ENCODE measurements around the gene LSAMP. TPM values are rescaled to one million over a fixed set of nuclear protein-coding genes. Genes with fewer than 3 reads are reported as not detected.

LSAMP gene
- total RNA-seq, 4 donors from 2014 or later = 1.2 to 3.0 (median 1.8) TPM

- intact Hi-C loops (cut with DNase I) = no loop called here
- DNase-seq (ENCODE audit: extremely low spot score) = no peak
- Histone ChIP-seq H3K9me3 (no peaks in the 10 kb centered on the region), H3K36me3 (no peaks in the 10 kb centered on the region), H3K4me1 (no peaks in the 10 kb centered on the region), H3K27ac (replicated peaks in 1 of 4) (no peak overlapping the region), H3K27me3 (no peaks in the 10 kb centered on the region), H3K4me3 (no peak overlapping the region)
- TF ChIP-seq CTCF (IDR thresholded peaks at IDR 0.05) (no peak), POLR2A (IDR thresholded peaks at IDR 0.05; ENCODE audit: low read depth) (no peak), POLR2AphosphoS5 (IDR thresholded peaks at IDR 0.05) (no peak), EP300 (IDR thresholded peaks at IDR 0.05) (no peak)
These were observed 321.1 kb downstream of the LSAMP start for GRCh38 chr3:116124166-116124565.

- Histone ChIP-seq H3K27me3 (no peaks in the 10 kb centered on the region), H3K36me3 (no peaks in the 10 kb centered on the region), H3K27ac (replicated peaks in 1 of 4) (no peak overlapping the region), H3K9me3 (no peaks in the 10 kb centered on the region), H3K4me3 (no peak overlapping the region), H3K4me1 (no peaks in the 10 kb centered on the region)
- DNase-seq (ENCODE audit: extremely low spot score) = no peak
- intact Hi-C loops (cut with DNase I) = no loop called here
- WGBS = 53% methylated on average over 3 of the region's 3 CpGs
- TF ChIP-seq CTCF (IDR thresholded peaks at IDR 0.05) (no peak), POLR2AphosphoS5 (IDR thresholded peaks at IDR 0.05) (no peak), EP300 (IDR thresholded peaks at IDR 0.05) (no peak), POLR2A (IDR thresholded peaks at IDR 0.05; ENCODE audit: low read depth) (no peak)
These were observed 326.7 kb downstream of the LSAMP start for GRCh38 chr3:116118475-116119169.

DNA sequence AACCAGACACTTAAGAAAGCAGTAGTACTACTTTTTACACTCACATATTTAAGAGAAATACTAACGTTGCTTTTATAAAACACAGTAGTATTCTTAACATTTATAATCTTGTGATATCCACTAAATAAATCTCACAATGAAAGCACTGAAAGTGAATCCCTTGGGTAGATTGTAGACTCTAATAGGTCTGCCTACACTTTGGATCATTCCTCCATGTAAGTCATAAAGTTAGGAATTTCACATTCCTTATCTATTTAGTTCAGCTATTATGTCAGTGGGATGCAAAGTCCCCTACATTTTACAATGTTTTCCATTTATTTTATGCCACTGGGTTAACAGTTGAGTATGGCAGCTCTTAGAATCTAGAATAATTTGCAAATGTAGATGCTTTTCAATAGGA lies 330.7 kb downstream of the LSAMP start:
- no peak overlapping the region for H3K27ac ChIP-seq (replicated peaks in 1 of 4)
- H3K4me1 ChIP-seq = no peaks in the 10 kb centered on the region
- 65% methylated on average over 1 of the region's 1 CpG for WGBS
- no peak for TF ChIP-seq CTCF (IDR thresholded peaks at IDR 0.05)
- no peak for DNase-seq (ENCODE audit: extremely low spot score)
- intact Hi-C loops (cut with DNase I) = no loop called here
- H3K27me3 ChIP-seq = no peaks in the 10 kb centered on the region
- H3K9me3 ChIP-seq = no peaks in the 10 kb centered on the region
- no peaks in the 10 kb centered on the region for H3K36me3 ChIP-seq
- H3K4me3 ChIP-seq = no peak overlapping the region

- no peak overlapping the region for H3K4me3 ChIP-seq
- H3K27me3 ChIP-seq = no peaks in the 10 kb centered on the region
- H3K27ac ChIP-seq (replicated peaks in 1 of 4) = no peak overlapping the region
- DNase-seq (ENCODE audit: extremely low spot score) = no peak
- 58% methylated on average over 2 of the region's 2 CpGs for WGBS
- intact Hi-C loops (cut with DNase I) = no loop called here
- TF ChIP-seq POLR2A (IDR thresholded peaks at IDR 0.05; ENCODE audit: low read depth) (no peak), EP300 (IDR thresholded peaks at IDR 0.05) (no peak), POLR2AphosphoS5 (IDR thresholded peaks at IDR 0.05) (no peak), CTCF (IDR thresholded peaks at IDR 0.05) (no peak)
- no peaks in the 10 kb centered on the region for H3K9me3 ChIP-seq
- H3K4me1 ChIP-seq = no peaks in the 10 kb centered on the region
- H3K36me3 ChIP-seq = no peaks in the 10 kb centered on the region
These were observed 332.6 kb downstream of the LSAMP start for GRCh38 chr3:116112696-116113095.

- Histone ChIP-seq H3K9me3 (no peaks in the 10 kb centered on the region), H3K36me3 (no peaks in the 10 kb centered on the region), H3K27me3 (no peaks in the 10 kb centered on the region), H3K4me1 (no peaks in the 10 kb centered on the region), H3K27ac (replicated peaks in 1 of 4) (no peak overlapping the region), H3K4me3 (no peak overlapping the region)
- TF ChIP-seq EP300 (IDR thresholded peaks at IDR 0.05) (no peak), POLR2A (IDR thresholded peaks at IDR 0.05; ENCODE audit: low read depth) (no peak), POLR2AphosphoS5 (IDR thresholded peaks at IDR 0.05) (no peak), CTCF (IDR thresholded peaks at IDR 0.05) (no peak)
- intact Hi-C loops (cut with DNase I) = no loop called here
- no peak for DNase-seq (ENCODE audit: extremely low spot score)
These were observed 333.5 kb downstream of the LSAMP start for GRCh38 chr3:116111765-116112164.

Measured in esophagus muscularis mucosa (tissue), 4 donors.